Left lung (tissue), 10 donors: ENCODE data around the gene FAXDC2. TPM values are rescaled to one million over a fixed set of nuclear protein-coding genes. Genes with fewer than 3 reads are reported as not detected.

Source experiments
- ATAC-seq: fragments of 200-7000 bp; cut with Tn5 transposase; one replicate; pipeline ENCODE4 v1.9.1; 2020; ENCODE audit warnings: moderate library complexity
- DNase-seq, 4 donors: peaks; one replicate each; pipeline ENCODE4 v3.0.0-alpha.2; 2013 to 2020
- H3K27ac ChIP-seq, 2 donors: fragments of 200-600 bp; sonication (generic) in 1 of 2; one replicate each; pipeline versions ENCODE4 v1.5.0 to v1.8.0; 2020 to 2021
- H3K27me3 ChIP-seq, 2 donors: fragments of 200-600 bp; sonication (generic) in 1 of 2; one replicate each; pipeline versions ENCODE4 v1.5.0 to v1.8.0; 2020 to 2021
- H3K36me3 ChIP-seq, 2 donors: fragments of 200-600 bp; sonication (generic) in 1 of 2; one replicate each; pipeline versions ENCODE4 v1.5.0 to v1.8.0; 2020 to 2021
- H3K4me1 ChIP-seq, 2 donors: fragments of 200-600 bp; one replicate each; pipeline ENCODE4 v1.8.0; 2021
- H3K4me3 ChIP-seq, 2 donors: fragments of 200-600 bp; sonication (generic) in 1 of 2; one replicate each; pipeline versions ENCODE4 v1.5.0 to v1.8.0; 2020 to 2021; ENCODE audit warnings: mild to moderate bottlenecking in 1 of 2
- H3K9me3 ChIP-seq, 2 donors: fragments of 200-600 bp; sonication (generic) in 1 of 2; one replicate each; pipeline versions ENCODE4 v1.5.0 to v1.8.0; 2020 to 2021
- intact Hi-C, 2 donors: fragments of 100-400 bp; cut with DNase I; formaldehyde crosslinking; loops; one replicate each; pipeline versions ENCODE4 v1.11.2 to v1.14.2; 2022
- polyA plus RNA-seq, 6 donors: library from polyadenylated mRNA; unstranded; fragments of 120-200 nt; gene quantifications; one replicate each; pipeline ENCODE4 v1.2.1, GENCODE V29; 2013; ENCODE audit not compliant: insufficient read length in 6 of 6
- total RNA-seq, 2 donors: library from RNA; stranded (reverse); fragmentation: NEBNext Ultra II Directional; extraction: Animal tissue kit (Norgen Biotek cat#: 25700); gene quantifications; one replicate each; pipeline ENCODE4 v1.2.1, GENCODE V29; 2021
- TF ChIP-seq, protein P1 (sequence below), 2 donors: fragments of 200-600 bp; sonication (generic) in 1 of 2; IDR thresholded peaks; one replicate each; pipeline versions ENCODE4 v1.5.0 to v1.8.0; 2021; ENCODE audit warnings: antibody characterized with exemption in 2 of 2
- donor health status: DM: no; HTN: yes; CAD: no.
- donor health status: DM: no; HTN: no; CAD: no.

FAXDC2 gene
- total and polyA plus RNA-seq, 8 donors, result 17.9 to 55.3 (median 37.0) TPM

DNA sequence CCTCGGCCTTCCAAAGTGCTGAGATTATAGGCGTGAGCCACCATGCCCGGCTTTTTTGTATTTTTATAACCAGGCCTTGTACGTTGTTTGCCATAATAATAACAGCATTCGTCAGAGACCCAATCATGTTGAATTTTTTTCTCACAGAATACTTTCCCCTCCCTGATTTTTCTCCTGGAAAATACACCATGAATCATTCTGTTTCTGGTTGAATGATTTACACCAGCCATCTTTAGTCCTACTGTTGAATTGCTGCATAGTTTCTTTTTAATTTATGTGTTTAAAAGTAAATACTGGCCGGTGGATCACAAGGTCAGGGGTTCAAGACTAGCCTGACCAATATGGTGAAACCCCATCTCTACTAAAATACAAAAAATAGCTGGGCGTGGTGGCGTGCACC, 11.5 kb upstream of the FAXDC2 start:
- DNase-seq (no peak), ATAC-seq (no peak)
- Histone ChIP-seq H3K9me3 (no peaks in the 10 kb centered on the region), H3K36me3 (peaks cover 0 to 40% of the 10 kb centered on the region in 2 donors), H3K27ac (peak overlapping the region in 1 of 2 donors; percentile 18), H3K27me3 (no peaks in the 10 kb centered on the region), H3K4me1 (peaks cover 33 to 66% of the 10 kb centered on the region in 2 donors), H3K4me3 (peak overlapping the region in 1 of 2 donors; percentile 7)
- TF ChIP-seq, protein P1, sequence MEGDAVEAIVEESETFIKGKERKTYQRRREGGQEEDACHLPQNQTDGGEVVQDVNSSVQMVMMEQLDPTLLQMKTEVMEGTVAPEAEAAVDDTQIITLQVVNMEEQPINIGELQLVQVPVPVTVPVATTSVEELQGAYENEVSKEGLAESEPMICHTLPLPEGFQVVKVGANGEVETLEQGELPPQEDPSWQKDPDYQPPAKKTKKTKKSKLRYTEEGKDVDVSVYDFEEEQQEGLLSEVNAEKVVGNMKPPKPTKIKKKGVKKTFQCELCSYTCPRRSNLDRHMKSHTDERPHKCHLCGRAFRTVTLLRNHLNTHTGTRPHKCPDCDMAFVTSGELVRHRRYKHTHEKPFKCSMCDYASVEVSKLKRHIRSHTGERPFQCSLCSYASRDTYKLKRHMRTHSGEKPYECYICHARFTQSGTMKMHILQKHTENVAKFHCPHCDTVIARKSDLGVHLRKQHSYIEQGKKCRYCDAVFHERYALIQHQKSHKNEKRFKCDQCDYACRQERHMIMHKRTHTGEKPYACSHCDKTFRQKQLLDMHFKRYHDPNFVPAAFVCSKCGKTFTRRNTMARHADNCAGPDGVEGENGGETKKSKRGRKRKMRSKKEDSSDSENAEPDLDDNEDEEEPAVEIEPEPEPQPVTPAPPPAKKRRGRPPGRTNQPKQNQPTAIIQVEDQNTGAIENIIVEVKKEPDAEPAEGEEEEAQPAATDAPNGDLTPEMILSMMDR (IDR thresholded peaks at IDR 0.05), result no peak
- intact Hi-C loops, result no loop called here

DNA sequence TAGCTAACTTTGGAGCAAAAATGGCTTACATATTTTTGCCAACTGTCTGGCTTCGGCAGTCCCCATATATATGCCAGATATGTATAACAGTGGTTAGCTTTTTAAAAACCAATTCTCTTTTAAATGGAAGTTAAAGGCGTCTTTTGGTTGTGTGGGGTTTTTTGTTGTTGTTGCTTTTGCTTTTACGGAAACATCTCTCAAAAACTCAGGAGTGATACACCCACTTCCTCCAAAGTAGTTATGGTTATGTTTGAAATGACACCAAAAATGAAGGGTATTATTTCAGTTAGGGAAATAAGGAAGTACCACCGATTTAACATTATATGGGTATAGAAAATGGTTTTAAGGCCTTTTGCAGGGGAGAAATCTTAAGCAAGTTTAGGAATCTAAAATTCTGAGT, 10.4 kb upstream of the FAXDC2 start:
- DNase-seq, result no peak
- Histone ChIP-seq H3K27me3 (no peaks in the 10 kb centered on the region), H3K4me3 (peak overlapping the region; percentile 54 to 59), H3K9me3 (no peaks in the 10 kb centered on the region), H3K4me1 (peaks cover 27 to 63% of the 10 kb centered on the region in 2 donors), H3K27ac (peak overlapping the region; percentile 99 to 100), H3K36me3 (peaks cover 0 to 28% of the 10 kb centered on the region in 2 donors)
- intact Hi-C loops, result no loop called here
- ATAC-seq, result no peak
- TF ChIP-seq, protein P1 (IDR thresholded peaks at IDR 0.05), result no peak

DNA sequence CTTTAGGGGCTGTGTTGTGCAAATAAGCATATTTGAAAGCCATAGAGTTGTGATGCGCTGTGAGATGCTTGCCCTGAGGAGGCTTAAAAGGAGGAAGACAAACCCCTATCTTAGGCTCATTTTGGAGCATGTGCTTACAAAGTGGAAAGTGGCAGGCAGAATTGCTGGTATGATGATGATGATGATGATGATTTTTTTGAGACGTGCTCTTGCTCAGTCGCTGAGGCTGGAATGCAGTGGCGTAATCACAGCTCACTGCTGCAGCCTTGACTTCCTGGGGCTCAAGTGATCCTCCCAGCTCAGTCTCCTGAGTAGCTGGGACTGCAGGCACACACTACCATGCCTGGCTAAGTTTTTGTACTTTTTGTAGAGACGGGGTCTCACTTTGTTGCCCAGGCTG, 9.7 kb upstream of the FAXDC2 start:
- intact Hi-C loops, result no loop called here
- Histone ChIP-seq H3K4me1 (peaks cover 27 to 59% of the 10 kb centered on the region in 2 donors), H3K4me3 (peak overlapping the region; percentile 54 to 59), H3K36me3 (peaks cover 0 to 21% of the 10 kb centered on the region in 2 donors), H3K27ac (peak overlapping the region; percentile 99 to 100), H3K9me3 (no peaks in the 10 kb centered on the region), H3K27me3 (no peaks in the 10 kb centered on the region)
- DNase-seq (peak in 2 of 4 donors; percentile 67 to 70), ATAC-seq (peak; percentile 7)
- TF ChIP-seq, protein P1 (IDR thresholded peaks at IDR 0.05), result no peak

DNA sequence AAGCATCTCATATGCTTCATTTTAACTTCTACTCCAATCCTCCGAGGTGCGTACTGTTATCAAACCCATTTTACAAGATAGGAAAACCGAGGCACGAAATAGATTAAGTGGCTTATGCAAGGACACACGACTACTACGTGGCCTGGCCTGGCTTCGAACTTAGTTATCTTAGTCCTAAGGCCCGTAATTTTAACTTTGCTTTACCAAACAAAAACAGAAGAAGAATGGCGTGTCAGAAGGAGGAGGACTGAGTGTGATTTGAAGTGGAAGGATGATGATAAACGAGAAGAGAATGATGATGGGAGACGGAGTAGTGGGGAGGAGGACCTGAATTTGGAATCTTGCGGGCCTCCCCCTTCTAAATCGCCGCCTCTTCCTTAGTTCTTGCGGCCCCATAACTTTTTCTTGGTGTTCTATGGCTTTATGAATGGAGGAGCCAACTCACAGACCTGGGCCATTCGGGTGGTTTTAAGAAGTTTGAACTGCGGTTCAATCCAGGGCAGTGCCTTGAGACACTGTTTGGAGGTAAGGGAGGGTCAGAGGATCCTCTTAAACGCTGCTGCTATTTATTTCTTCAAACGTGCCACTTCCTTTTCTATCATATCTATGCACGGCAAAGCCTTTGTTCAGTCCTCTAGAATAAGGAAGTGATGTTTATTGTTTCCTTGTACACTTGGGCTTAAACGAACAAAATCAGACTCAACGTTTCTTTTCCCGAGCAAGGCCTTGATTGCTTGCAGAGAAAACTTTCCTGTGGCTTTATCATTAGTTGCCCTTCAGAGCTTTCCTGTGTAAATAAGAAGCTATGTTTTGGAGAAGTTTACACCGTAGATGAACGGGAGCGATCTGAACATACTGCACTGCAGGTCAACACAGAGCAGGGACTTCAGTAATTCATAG, 8.8 kb upstream of the FAXDC2 start:
- Histone ChIP-seq H3K4me3 (peak overlapping the region; percentile 54 to 59), H3K27me3 (no peaks in the 10 kb centered on the region), H3K27ac (peak overlapping the region; percentile 99 to 100), H3K9me3 (no peaks in the 10 kb centered on the region), H3K36me3 (peaks cover 0 to 12% of the 10 kb centered on the region in 2 donors), H3K4me1 (peaks cover 27 to 56% of the 10 kb centered on the region in 2 donors)
- intact Hi-C loops, result no loop called here
- DNase-seq (peak in 1 of 4 donors; percentile 21), ATAC-seq (no peak)
- TF ChIP-seq, protein P1 (IDR thresholded peaks at IDR 0.05), result no peak

DNA sequence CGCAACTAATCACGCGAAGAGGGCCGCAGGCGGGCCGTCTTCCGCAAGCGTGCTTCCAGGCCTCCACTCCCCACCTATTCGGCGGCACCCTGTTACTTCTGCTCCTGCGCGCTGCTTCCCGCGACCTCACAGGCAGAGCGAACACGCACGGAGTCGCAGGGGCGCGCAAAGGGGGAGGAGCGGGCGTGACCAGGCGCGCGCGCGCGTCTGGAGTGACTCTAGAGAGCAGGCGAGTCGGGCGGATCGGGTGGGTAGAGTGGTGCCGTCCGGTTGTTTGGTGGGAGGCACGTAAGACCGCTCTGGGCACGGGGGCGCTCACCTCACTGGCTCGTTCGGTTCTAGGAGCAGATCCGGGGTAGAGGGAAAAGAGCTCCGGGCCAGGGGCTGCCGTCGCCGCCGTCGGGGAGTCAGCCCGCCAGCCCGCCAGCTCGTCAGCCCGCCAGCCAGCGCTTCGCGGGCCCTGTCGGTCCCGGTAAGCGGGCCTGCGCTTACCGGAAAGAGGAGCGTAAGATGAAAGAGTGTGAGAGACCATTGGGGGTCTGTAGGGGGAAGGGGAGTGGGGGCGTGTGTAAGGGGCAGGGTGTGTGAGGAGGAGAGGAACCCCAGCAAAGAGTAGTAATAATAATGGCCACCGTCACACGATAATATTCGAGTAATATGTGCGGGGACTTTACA, 8.0 kb upstream of the FAXDC2 start, which contains the start of gene CNOT8:
Gene CNOT8 (plus strand): TSS at position 331 of the 675 bp plus-strand sequence. CDS start 4,652 bp downstream, outside the sequence.
- Histone ChIP-seq H3K36me3 (peaks cover 0 to 5% of the 10 kb centered on the region in 2 donors), H3K4me3 (peak within 1 kb of the TSS; percentile 54 to 59), H3K27me3 (no peaks in the 10 kb centered on the region), H3K4me1 (peaks cover 27 to 50% of the 10 kb centered on the region in 2 donors), H3K27ac (peak within 1 kb of the TSS; percentile 99 to 100), H3K9me3 (no peaks in the 10 kb centered on the region)
- TF ChIP-seq, protein P1 (IDR thresholded peaks at IDR 0.05), result no peak
- intact Hi-C loops, result no loop called here
- DNase-seq (peak; percentile 98 to 100 (median 98)), ATAC-seq (peak; percentile 88)
